ENCODE measurements around the gene GSC2. TPM values are rescaled to one million over a fixed set of nuclear protein-coding genes. Genes with fewer than 3 reads are reported as not detected.

Gene GSC2
- total RNA-seq, 1 experiment from 2014 or later: not detected

GRCh38 chr22:19122143-19122751 lies 27.8 kb downstream of the GSC2 start, which contains the start of gene DGCR2:
TSS of gene DGCR2 (minus strand) at chr22:19122412. CDS start at chr22:19122206, 206 bp downstream.
- peak; percentile 96 for DNase-seq
- H3K4me1 ChIP-seq: peaks cover 16% of the 10 kb centered on the region
- H3K27me3 Mint-ChIP-seq (ENCODE audit: insufficient read depth, unreplicated experiment): no peaks in the 10 kb centered on the region
- H3K36me3 ChIP-seq (ENCODE audit: control insufficient read depth, insufficient read depth, low read length): peaks cover 3% of the 10 kb centered on the region
- H3K9me3 ChIP-seq: no peaks in the 10 kb centered on the region
- BruUV-seq (replicated peaks): no TSS peak
- peak within 1 kb of the TSS; percentile 87 for H3K4me3 Mint-ChIP-seq (ENCODE audit: unreplicated experiment)
- peak within 1 kb of the TSS; percentile 71 for H3K27ac Mint-ChIP-seq (ENCODE audit: unreplicated experiment)
- H3K9me3 Mint-ChIP-seq (ENCODE audit: unreplicated experiment): no peaks in the 10 kb centered on the region
- H3K36me3 Mint-ChIP-seq (ENCODE audit: insufficient read depth, unreplicated experiment): peaks cover 21% of the 10 kb centered on the region
- H3K4me1 Mint-ChIP-seq (ENCODE audit: low read depth, unreplicated experiment): peaks cover 11% of the 10 kb centered on the region
- ChIA-PET POLR2A (interaction anchor here (1.6 kb wide), 1 partner anchor 22 kb away, joined by 11 read pairs; the partner anchor contains the start of gene ESS2), CTCF (interaction anchor here (0.5 to 2.1 kb wide), 4 partner anchors 22 to 105 kb away, joined by 4 to 8 read pairs (median 6); partner anchors contain the start of genes ESS2 and SLC25A1)
- TF ChIP-seq CTCF (IDR thresholded peaks at IDR 0.05; ENCODE audit: insufficient read depth in 1 of 2, low read depth in 1 of 2, low read length in 1 of 2, severe bottlenecking in 1 of 2, unreplicated experiment in 1 of 2): no peak
- intact Hi-C loops (cut with micrococcal nuclease; ENCODE audit: unreplicated experiment): loop anchor here (1.0 kb wide), 1 partner anchor 13 kb away; no protein-coding TSS in a partner anchor
- H3K4me3 ChIP-seq (ENCODE audit: low read depth, low read length): peak within 1 kb of the TSS; percentile 88
- H3K27me3 ChIP-seq (replicated peaks; ENCODE audit: control insufficient read depth, insufficient read depth, low read length): no peaks in the 10 kb centered on the region

GRCh38 chr22:19121631-19122142 lies 28.4 kb downstream of the GSC2 start:
- peak overlapping the region; percentile 88 for H3K4me3 ChIP-seq (ENCODE audit: low read depth, low read length)
- POLR2A ChIA-PET: interaction anchor here (1.6 kb wide), 1 partner anchor 23 kb away, joined by 11 read pairs; the partner anchor contains the start of gene ESS2
- H3K36me3 Mint-ChIP-seq (ENCODE audit: insufficient read depth, unreplicated experiment): peaks cover 21% of the 10 kb centered on the region
- peak overlapping the region; percentile 87 for H3K4me3 Mint-ChIP-seq (ENCODE audit: unreplicated experiment)
- H3K27ac Mint-ChIP-seq (ENCODE audit: unreplicated experiment): peak overlapping the region; percentile 71
- TF ChIP-seq CTCF (IDR thresholded peaks at IDR 0.05; ENCODE audit: insufficient read depth in 1 of 2, low read depth in 1 of 2, low read length in 1 of 2, severe bottlenecking in 1 of 2, unreplicated experiment in 1 of 2): no peak
- H3K9me3 ChIP-seq: no peaks in the 10 kb centered on the region
- H3K27me3 Mint-ChIP-seq (ENCODE audit: insufficient read depth, unreplicated experiment): no peaks in the 10 kb centered on the region
- H3K27me3 ChIP-seq (replicated peaks; ENCODE audit: control insufficient read depth, insufficient read depth, low read length): no peaks in the 10 kb centered on the region
- H3K36me3 ChIP-seq (ENCODE audit: control insufficient read depth, insufficient read depth, low read length): peaks cover 3% of the 10 kb centered on the region
- intact Hi-C loops (cut with micrococcal nuclease; ENCODE audit: unreplicated experiment): loop anchor here (1.0 kb wide), 1 partner anchor 12 kb away; no protein-coding TSS in a partner anchor
- H3K9me3 Mint-ChIP-seq (ENCODE audit: unreplicated experiment): no peaks in the 10 kb centered on the region
- DNase-seq: peak in 1 of 2 experiments; percentile 57
- no TSS peak for BruUV-seq (replicated peaks)
- H3K4me1 Mint-ChIP-seq (ENCODE audit: low read depth, unreplicated experiment): peaks cover 11% of the 10 kb centered on the region
- peaks cover 16% of the 10 kb centered on the region for H3K4me1 ChIP-seq
- CTCF ChIA-PET: interaction anchor here (0.5 to 2.1 kb wide), 4 partner anchors 23 to 106 kb away, joined by 4 to 8 read pairs (median 6); partner anchors contain the start of genes ESS2 and SLC25A1

- BruUV-seq (replicated peaks): TSS peak; percentile 44
- peak; percentile 57 to 63 for DNase-seq
Observed at GRCh38 chr22:19120829-19121630, 29.1 kb downstream of the GSC2 start.

More at GRCh38 chr22:19120829-19121630, 29.1 kb downstream of the GSC2 start:
- peak overlapping the region; percentile 88 for H3K4me3 ChIP-seq (ENCODE audit: low read depth, low read length)
- Mint-ChIP-seq H3K4me3 (ENCODE audit: unreplicated experiment) (peak overlapping the region; percentile 87), H3K27ac (ENCODE audit: unreplicated experiment) (peak overlapping the region; percentile 71), H3K9me3 (ENCODE audit: unreplicated experiment) (no peaks in the 10 kb centered on the region), H3K27me3 (ENCODE audit: insufficient read depth, unreplicated experiment) (no peaks in the 10 kb centered on the region), H3K4me1 (ENCODE audit: low read depth, unreplicated experiment) (peaks cover 11% of the 10 kb centered on the region), H3K36me3 (ENCODE audit: insufficient read depth, unreplicated experiment) (peaks cover 21% of the 10 kb centered on the region)
- H3K27me3 ChIP-seq (replicated peaks; ENCODE audit: control insufficient read depth, insufficient read depth, low read length): no peaks in the 10 kb centered on the region
- H3K9me3 ChIP-seq: no peaks in the 10 kb centered on the region
- ChIA-PET POLR2A (interaction anchor here (1.6 kb wide), 1 partner anchor 23 kb away, joined by 11 read pairs; the partner anchor contains the start of gene ESS2), CTCF (interaction anchor here (1.1 to 2.1 kb wide), 2 partner anchors 23 to 58 kb away, joined by 5 to 8 read pairs; partner anchors contain the start of genes ESS2 and SLC25A1)
- H3K4me1 ChIP-seq: peaks cover 16% of the 10 kb centered on the region
- intact Hi-C loops (cut with micrococcal nuclease; ENCODE audit: unreplicated experiment): no loop called here
- H3K36me3 ChIP-seq (ENCODE audit: control insufficient read depth, insufficient read depth, low read length): peaks cover 3% of the 10 kb centered on the region
- TF ChIP-seq CTCF (IDR thresholded peaks at IDR 0.05; ENCODE audit: insufficient read depth in 1 of 2, low read depth in 1 of 2, low read length in 1 of 2, severe bottlenecking in 1 of 2, unreplicated experiment in 1 of 2): no peak

Measured in Caco-2 (cell line).